G401.6 (cell line): ENCODE measurements around the gene KDF1.

Source experiments
- FAIRE-seq: peaks from 2 replicates; lab custom pipeline; 2012; peaks lifted over from hg19 to GRCh38; lab: Jason Lieb, UNC

Gene KDF1, protein sequence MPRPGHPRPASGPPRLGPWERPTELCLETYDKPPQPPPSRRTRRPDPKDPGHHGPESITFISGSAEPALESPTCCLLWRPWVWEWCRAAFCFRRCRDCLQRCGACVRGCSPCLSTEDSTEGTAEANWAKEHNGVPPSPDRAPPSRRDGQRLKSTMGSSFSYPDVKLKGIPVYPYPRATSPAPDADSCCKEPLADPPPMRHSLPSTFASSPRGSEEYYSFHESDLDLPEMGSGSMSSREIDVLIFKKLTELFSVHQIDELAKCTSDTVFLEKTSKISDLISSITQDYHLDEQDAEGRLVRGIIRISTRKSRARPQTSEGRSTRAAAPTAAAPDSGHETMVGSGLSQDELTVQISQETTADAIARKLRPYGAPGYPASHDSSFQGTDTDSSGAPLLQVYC

DNA sequence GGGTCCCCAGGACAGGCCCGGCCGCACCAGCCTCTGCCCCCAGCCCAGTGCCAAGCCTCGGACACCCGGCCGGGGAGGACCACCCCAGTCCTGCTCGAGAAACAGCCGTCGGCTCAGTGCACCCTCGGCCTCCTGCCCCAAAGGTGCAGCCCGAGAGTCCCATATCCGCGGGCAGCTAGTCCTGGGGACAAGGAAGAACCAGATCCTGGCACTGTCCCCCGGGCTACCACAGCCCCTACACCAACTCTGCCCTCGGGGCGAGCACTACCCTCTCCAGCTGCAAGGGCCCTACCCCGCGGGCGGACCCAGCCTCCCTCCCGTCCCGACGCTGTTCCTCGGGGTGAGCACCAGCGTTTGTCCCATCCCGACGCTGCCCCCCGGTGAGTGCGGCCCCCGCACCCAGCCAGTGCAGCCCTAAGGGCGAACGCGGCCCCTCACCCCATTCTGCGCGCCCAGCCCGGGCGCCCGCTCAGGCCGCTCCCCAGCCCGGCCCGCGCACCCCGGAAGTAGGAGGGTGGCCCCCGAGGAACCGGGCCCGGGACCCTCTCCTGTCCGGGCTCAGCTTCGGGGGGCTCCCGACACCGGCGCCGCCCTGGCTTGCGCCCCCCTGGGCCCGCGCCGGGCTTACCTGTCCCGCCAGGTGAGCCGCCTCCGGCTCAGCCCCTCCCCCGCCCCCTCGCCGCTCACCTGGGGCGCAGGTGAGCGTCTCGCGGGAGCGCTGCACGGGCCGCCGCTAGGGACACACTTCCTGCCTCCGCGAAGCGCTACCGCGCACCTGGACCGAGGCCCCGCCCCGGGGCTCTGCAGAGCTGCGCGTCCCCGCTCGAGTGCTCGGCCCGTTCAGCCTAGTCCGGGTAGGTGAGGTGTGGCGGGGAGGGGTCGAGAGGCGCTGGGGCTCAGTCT, at the start of gene KDF1:
TSS of gene KDF1 (minus strand) at position 747 of the 903 bp plus-strand sequence. CDS start 8,088 bp downstream, outside the sequence.
- no peak for FAIRE-seq

- FAIRE-seq: no peak
Measured at GRCh38 chr1:27009601-27010197, 49.4 kb upstream of the KDF1 start.

DNA sequence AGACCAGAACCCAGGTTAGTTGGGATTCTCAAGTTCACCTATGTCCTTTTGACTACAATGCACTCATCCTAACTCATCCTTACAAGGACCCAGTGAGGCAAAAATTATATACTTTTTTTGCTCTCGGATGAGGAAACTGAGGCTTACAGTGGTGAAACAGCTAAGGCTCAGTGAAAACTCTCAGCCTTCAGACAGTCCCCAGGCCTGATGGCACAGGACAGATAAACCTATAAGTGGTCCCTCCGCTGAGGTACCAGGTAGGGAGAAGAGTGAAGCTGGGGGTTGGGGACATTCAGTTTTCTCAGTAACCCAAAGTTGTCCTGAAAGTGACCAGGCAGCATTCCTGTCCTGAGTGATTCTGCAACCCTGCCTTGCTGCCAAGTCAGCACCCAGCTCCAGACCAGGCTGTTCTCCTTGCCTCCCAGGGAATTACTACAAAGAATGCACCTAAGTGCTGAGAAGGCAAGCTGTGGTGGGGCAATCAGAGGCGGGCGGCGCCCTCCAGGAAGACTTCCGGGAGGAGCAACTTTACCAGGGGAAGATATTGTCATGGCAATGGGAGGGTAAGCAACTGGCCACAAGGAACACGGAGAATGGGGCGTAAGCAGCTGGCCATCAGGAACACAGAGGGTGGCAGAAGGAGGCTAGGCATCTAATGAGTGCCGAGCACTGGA, 47.8 kb upstream of the KDF1 start:
- FAIRE-seq: no peak

GRCh38 chr1:27006683-27007082, 46.4 kb upstream of the KDF1 start:
- FAIRE-seq: no peak

DNA sequence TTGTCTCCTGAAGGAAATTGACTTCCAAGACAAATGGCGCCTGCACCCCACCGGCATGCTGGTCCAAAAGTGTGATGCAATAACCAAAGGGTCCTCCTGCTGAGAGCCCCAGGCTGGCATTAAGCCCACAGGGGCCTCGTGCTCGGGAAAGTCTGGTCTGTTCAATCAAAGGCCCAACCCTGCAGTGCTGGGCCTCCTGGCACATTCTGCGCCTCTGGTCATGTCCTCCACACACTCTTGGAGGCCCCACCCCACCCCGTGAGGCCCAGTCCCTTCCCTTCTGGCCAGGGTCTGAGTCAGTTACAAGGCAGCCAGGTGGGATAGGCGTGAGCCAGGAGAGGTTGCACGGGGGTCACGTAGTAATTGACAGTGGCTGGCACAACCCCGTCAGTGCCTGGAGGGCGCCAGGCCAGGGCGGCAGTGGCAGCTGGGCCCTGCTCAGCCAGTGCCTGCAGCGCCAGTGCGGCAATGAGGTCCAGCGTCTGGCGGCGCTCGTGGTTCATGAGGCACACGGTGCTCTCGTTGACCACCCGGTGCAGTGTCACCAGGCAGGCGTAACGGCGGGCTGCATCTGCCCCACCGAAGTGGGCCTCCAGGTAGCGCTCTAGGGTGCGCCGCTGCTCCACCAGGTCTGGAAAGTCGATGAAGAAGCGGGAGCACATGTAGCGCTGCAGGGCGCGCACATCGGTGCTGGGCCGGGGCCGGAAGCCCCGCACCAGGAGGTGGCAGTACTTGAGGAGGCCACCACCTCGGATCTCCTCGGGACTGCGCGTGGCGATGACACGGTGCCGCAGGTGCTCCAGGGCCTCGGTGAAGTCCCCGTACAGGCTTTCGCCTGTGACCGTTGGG, 45.6 kb upstream of the KDF1 start:
- no peak for FAIRE-seq

- FAIRE-seq: no peak
Measured at GRCh38 chr1:27005166-27005530, 44.9 kb upstream of the KDF1 start.

- no peak for FAIRE-seq
Measured at GRCh38 chr1:27004471-27005165, 44.4 kb upstream of the KDF1 start.

DNA sequence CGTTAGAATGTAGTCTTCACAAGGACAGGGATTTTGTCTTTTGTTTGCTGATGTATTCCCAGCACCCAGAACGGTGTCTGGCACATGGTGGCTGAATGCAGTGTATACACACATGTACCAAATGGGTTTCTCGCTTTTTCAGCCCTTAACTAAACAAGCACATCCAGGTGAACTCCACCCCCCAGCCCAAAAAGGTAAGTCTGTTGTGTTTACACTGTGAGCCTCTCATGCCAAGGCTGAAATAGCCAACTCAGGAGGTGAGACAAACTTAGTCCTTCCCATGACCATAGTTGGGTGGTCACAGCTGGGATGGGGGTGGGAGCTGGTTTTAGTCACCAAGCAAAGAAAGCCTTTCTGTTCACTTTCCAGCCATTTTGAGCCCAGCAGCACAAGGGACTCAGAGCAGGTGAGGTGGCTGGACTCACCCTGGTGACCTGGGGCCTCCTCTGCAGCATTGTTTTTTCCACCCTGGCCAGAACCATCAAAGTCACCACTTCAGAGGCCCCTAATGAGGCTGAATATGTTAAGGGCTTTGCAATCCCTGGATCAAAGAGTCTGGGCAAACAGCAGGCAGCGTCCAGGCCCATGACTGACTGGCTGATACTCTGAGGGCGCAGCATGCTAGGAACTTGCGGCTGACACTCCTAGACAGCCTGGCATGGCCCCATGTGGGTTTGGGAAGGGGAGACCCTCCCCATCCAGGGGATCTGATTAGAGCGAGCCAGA, 43.6 kb upstream of the KDF1 start:
- FAIRE-seq: no peak

DNA sequence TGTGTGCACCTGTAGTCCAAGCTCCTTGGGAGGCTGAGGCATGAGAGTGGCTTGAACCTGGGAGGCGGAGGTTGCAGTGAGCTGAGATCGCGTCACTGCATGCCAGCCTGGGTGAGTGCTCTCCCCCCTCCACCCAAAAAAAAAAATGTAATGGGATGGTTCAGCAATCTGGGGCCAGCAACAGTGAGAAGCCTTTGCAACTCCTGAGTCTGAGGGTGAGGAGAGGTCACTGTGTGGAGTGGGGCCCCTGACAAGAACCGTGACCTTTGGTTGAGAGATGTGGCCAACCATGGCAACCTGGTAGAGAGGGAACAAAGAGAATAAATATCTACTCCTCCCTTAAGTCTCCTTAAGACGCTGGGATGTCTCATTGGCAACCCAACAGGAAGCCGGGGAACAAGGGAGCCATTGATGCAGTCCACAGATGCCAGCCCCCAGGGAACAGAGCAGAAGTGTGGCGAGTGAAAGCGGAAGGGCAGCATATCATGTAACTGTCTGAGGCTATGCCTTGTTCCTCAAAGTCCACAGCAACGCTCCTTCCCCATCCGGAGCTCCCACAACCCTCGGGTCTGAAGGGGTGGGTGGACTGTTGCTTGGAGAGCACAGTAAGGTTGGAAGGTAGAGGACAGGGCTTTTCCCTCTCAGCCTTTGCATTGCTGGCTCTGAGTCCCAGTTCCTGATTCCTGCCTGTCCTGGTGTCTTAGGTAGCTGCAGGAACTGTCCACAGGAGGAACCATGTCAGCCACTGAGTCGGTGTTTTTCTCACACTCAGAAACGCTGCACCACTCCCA, 41.5 kb upstream of the KDF1 start:
- no peak for FAIRE-seq

- FAIRE-seq: no peak
Measured at GRCh38 chr1:27000817-27001460, 40.7 kb upstream of the KDF1 start.

DNA sequence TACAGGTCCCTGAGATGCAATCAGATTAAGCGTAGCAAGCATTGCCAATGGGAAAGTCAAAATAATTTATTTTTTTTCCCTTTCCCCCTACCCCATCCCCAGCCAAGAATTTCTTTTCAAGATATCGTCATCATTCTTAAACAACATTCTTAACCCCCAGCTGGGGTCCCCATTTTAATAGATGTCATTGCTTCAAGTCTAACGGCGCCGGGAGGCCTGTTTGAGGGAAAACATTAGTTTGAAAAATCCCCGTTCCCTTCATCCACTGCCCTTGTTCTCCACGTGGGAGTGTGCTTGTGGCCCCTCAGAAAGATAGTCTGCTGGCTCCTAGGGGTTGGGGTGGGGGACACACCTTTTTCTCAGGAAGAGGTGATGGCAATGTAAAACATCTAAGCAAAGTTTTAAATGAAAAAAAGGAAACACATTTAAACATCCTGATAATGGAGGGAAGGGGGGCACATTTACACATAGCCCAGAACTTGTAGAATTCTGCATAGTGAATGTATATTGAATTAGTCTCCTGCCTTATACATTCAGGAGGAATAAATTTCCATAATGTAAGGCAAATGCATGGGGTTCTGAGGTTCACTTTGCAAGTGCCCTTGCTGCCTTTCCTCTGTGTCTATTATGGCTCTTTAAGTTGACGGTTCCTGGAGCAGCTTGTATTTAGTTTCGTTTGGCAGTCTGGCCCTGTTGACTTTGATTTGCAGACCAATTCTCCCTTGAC, 40.0 kb upstream of the KDF1 start:
- FAIRE-seq: peak; percentile 3

- peak; percentile 94 for FAIRE-seq
Measured at GRCh38 chr1:26999440-26999987, 39.2 kb upstream of the KDF1 start.

GRCh38 chr1:26998429-26999300, 38.4 kb upstream of the KDF1 start:
- FAIRE-seq: no peak

- no peak for FAIRE-seq
Measured at GRCh38 chr1:26996665-26997064, 36.4 kb upstream of the KDF1 start.

DNA sequence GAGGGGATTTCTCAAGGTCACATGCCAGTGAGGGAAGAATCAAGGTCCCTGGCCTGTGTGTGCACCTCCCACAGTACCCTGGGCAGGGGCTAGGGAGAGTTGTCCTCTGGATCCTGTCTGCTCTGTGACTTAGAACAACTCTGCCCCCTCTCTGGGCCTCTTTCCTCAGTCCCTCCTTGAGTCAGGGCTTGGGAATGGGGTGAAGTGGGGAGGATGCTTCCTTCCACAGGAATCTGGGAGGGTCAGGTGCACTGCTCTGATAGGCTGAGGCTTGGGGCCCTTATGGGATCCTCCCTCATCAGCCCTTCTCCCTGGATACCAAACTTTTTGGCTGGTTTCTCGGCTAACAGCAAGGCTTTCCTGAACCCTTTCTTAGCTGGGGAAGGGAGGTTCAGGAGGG, 35.8 kb upstream of the KDF1 start:
- no peak for FAIRE-seq

DNA sequence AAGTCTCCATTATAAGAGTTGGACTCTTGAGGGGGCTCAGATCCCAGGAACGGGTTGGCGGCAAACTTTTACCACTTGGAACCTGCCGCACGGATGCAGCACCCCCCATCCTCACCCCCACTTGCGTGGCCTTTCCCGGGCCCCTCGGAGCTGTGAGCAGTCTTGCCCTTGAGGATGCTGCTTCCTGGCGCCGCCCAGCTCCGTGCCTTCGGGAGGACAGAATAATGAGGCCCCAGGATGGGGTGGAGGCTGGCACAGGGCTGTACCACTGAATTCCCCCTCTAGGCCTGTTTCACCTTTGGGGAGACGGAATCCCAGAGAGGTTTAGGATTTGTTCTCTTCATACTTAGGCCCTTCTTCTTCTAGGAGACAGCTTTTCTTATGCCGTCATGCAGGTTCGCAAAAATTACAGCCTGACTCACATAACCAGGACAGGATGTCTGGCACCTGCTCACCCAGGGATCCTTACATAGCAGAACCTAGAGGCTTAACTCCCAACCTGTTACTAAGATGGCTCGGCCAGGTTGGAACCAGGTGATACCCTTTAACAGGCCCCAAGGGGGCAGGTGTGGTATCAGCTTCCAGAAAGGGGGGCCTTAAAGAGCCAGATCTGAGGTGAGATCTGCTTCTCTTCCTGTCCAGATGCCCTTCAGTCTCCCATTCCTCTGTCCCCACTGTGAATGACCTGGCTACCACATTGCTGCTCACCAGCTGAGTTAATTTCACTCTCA, 34.7 kb upstream of the KDF1 start:
- FAIRE-seq: no peak
